Measurements from ENCODE around the gene GDA.
A peak's percentile ranks its signal among the peaks of the same experiment; 100 is the strongest.

Gene GDA

GRCh38 chr9:72149231-72149975, at the start of gene GDA:
Gene GDA (plus strand): TSS chr9:72149440. CDS start chr9:72149560, 120 bp downstream.
- DNase-seq (ENCODE audit: low spot score) = no peak

GRCh38 chr9:72102520-72102919, 46.7 kb upstream of the GDA start:
- DNase-seq (ENCODE audit: low spot score) (no peak), FAIRE-seq (no peak)

More at GRCh38 chr9:72149231-72149975, at the start of gene GDA:
- FAIRE-seq = no peak

- DNase-seq (ENCODE audit: low spot score) (no peak), FAIRE-seq (no peak)
Measured at GRCh38 chr9:72113056-72113455, 36.2 kb upstream of the GDA start.

- DNase-seq (ENCODE audit: low spot score) (no peak), FAIRE-seq (no peak)
Measured at GRCh38 chr9:72119853-72120252, 29.4 kb upstream of the GDA start.

- DNase-seq (ENCODE audit: low spot score) (no peak), FAIRE-seq (no peak)
Measured at GRCh38 chr9:72124947-72125346, 24.3 kb upstream of the GDA start.

- DNase-seq (ENCODE audit: low spot score) = no peak
- FAIRE-seq = no peak
Measured at GRCh38 chr9:72127753-72128152, 21.5 kb upstream of the GDA start.

- FAIRE-seq (no peak), DNase-seq (ENCODE audit: low spot score) (no peak)
Measured at GRCh38 chr9:72128526-72128925, 20.7 kb upstream of the GDA start.

- peak; percentile 87 for DNase-seq (ENCODE audit: low spot score)
Measured at GRCh38 chr9:72129271-72130156, 19.7 kb upstream of the GDA start.

GRCh38 chr9:72130321-72130720, 18.9 kb upstream of the GDA start:
- no peak for DNase-seq (ENCODE audit: low spot score)
- no peak for FAIRE-seq

More at GRCh38 chr9:72129271-72130156, 19.7 kb upstream of the GDA start:
- peak; percentile 89 for FAIRE-seq

- FAIRE-seq = no peak
- peak; percentile 10 for DNase-seq (ENCODE audit: low spot score)
Measured at GRCh38 chr9:72131206-72131605, 18.0 kb upstream of the GDA start.

GRCh38 chr9:72132052-72132451, 17.2 kb upstream of the GDA start:
- FAIRE-seq (peak; percentile 21), DNase-seq (ENCODE audit: low spot score) (peak; percentile 44)

GRCh38 chr9:72133365-72134035, 15.7 kb upstream of the GDA start:
- no peak for DNase-seq (ENCODE audit: low spot score)
- FAIRE-seq = no peak

GRCh38 chr9:72134801-72135200, 14.4 kb upstream of the GDA start:
- no peak for FAIRE-seq
- DNase-seq (ENCODE audit: low spot score) = no peak

- FAIRE-seq (no peak), DNase-seq (ENCODE audit: low spot score) (no peak)
Measured at GRCh38 chr9:72137697-72138365, 11.4 kb upstream of the GDA start.

- FAIRE-seq (no peak), DNase-seq (ENCODE audit: low spot score) (no peak)
Measured at GRCh38 chr9:72139226-72139625, 10.0 kb upstream of the GDA start.

- DNase-seq (ENCODE audit: low spot score) (peak; percentile 43), FAIRE-seq (no peak)
Measured at GRCh38 chr9:72140586-72140985, 8.7 kb upstream of the GDA start.

- FAIRE-seq = no peak
- no peak for DNase-seq (ENCODE audit: low spot score)
Measured at GRCh38 chr9:72141484-72141883, 7.8 kb upstream of the GDA start.

GRCh38 chr9:72144756-72145492, 4.3 kb upstream of the GDA start:
- DNase-seq (ENCODE audit: low spot score) (no peak), FAIRE-seq (no peak)

GRCh38 chr9:72145733-72146505, 3.3 kb upstream of the GDA start:
- DNase-seq (ENCODE audit: low spot score) = no peak
- FAIRE-seq = no peak

- no peak for FAIRE-seq
Measured at GRCh38 chr9:72147676-72148075, 1.6 kb upstream of the GDA start.

More at GRCh38 chr9:72147676-72148075, 1.6 kb upstream of the GDA start:
- no peak for DNase-seq (ENCODE audit: low spot score)
